HG03354 (cell line): Measurements from ENCODE around the gene SLC4A11.

Experiments
- ATAC-seq: cut with Tn5 transposase; IDR thresholded peaks from one replicate; pipeline ENCODE4 v1.9.1; 2021; ENCODE audit warnings: mild to moderate bottlenecking; ENCODE audit not compliant: unreplicated experiment, poor library complexity, severe bottlenecking

SLC4A11 gene

DNA sequence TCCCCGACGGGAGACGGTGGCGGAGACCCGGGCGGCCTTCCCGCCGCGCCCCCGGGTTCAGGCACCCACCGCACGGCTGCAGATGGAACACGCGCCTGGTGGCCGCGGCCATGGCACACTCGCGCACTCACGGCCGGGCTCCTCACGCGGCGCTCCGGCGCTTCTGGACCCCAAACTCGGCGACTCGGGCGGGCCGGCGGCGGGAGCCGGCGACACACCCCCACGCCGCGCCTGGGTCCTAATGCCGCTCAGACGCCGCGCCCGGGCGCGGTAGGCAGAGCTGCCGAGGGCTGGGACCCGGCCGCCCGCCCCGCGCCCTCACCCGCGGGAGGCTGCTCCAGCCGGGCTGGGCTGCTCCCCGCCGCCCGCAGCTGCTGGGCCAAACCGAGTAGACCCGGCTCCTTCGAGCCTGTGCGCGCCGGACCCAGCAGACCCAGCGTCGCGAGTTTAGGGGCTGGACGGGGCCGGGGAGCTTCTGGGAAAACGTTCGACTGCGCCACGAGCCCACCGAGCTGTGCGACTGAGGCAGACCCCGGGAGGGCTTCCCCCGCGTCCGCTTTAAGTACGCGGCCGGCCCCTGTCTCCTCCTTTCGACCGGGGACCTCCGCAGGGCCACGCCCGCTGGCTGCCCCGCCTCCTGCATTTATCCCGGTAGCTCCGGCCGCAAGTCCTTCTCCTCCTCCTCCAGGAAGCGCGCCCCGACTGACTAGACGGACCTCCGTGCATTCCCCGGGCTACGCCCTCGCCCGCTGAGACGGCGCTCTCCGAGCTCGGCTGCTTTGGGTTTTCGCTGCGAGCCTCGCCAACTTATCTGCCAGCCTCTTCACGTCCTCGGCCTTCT is at the start of gene SLC4A11:
Gene SLC4A11 (minus strand): TSS at position 165 of the 841 bp plus-strand sequence. CDS start 53 bp downstream, at position 112.
- ATAC-seq: peak; percentile 46

DNA sequence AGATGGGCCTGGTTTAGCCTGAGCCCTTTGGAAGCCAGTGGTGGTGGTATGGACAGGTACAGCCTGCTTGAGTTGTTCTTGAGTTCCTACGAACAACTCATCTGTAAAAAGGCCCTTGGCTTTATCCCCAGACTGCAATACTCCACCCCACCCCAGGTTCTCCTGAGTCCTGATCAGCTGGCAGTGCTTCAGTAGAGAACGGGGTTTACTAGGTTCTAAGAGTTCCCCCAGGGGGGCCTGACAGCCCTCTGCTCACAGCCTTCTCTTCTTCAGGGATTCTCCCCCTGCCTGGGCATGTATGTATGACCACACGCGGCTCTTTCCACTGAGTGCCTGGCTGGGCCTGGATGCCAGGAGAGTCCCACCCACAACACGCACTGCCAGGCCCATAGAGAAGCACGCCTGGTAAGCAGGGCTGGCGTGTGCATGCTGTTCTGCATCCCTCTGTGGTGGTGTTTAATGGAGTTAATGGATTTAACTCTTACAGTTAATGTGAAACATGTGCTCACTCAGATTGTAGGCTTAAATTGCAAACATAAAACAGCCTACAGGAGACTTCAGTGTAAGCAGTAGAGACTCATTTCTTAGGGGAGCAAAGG is 44.3 kb upstream of the SLC4A11 start:
- no peak for ATAC-seq

DNA sequence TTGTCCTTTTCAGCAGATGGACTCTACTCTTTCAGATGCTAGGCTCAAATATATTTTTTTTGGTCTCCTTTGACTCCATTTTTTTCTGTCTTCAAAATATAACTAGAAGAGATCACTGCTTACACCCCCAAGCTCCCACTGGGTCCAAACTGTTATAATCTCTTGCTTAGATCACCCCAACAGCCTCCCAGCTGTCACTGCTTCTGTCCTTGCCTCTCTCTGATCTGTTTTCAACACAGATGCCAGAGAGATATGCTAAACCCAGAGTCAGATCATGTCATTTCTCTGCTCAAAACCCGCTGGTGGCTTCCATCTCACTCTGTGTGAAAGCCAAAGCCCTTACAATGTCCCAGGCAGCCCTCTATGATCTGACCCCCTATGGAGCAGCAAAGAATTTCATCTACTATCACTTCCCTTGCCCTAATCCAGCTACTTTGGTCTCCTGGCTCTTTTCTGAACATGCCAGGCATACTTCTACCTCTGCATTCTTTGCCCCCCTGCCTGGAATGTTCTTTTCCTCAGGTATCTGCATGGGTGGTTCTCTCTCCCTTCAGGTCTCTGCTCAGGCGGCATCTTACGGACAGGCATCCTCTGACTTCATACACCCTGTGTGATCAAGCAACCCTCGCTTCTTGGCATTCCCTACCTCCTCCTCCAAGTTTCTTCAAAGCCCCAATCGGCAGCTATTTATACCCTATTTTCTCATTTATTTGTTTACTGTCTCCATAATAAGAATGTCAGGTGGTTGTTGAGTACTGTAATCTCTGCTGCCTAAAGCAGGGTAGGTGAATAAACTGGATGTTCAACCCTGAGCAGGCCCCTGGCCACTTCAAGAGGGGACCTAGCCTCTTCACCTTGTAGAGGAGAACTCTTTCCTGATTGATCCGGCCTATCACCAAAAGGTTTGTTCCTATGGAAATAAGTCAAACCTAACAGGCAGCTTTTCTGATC is 43.6 kb upstream of the SLC4A11 start:
- no peak for ATAC-seq

DNA sequence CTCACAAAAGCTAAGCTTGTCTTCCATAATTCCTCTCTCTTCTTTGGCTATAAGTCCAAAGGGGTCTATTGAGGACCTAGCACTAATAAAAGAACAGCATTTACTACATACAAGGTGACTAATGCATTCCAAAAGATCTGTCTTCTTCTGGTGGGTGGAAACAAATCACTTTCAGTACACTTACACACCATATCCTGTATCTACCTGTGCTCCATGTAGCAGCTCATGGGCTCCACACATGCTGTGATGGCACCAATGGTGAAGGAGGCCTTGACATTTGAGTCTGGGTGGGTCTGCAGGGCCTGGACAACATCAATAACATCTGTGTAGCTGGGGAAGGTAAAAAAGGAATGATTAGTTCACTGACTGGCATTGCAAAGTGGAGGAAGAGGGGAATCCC is 42.4 kb upstream of the SLC4A11 start:
- ATAC-seq: no peak

DNA sequence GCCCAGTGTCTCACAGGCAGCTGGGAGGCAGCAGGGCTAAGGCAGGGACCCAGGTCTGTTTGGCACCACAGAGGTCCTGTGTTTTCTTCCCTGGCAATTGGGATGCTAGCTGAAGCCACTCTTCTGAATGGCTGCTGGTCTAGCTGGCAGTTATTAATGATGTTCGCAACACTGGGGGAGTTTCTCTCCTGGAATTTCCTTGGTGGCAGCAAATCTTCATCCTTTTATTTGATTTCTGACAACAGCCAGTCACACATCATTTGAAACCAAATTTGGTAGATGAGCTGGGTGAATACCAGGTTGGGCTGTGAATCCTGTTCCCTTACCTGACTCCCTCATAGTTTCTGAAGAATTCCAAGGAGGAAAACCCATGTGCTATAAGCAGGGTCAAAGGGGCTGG is 40.8 kb upstream of the SLC4A11 start:
- no peak for ATAC-seq

DNA sequence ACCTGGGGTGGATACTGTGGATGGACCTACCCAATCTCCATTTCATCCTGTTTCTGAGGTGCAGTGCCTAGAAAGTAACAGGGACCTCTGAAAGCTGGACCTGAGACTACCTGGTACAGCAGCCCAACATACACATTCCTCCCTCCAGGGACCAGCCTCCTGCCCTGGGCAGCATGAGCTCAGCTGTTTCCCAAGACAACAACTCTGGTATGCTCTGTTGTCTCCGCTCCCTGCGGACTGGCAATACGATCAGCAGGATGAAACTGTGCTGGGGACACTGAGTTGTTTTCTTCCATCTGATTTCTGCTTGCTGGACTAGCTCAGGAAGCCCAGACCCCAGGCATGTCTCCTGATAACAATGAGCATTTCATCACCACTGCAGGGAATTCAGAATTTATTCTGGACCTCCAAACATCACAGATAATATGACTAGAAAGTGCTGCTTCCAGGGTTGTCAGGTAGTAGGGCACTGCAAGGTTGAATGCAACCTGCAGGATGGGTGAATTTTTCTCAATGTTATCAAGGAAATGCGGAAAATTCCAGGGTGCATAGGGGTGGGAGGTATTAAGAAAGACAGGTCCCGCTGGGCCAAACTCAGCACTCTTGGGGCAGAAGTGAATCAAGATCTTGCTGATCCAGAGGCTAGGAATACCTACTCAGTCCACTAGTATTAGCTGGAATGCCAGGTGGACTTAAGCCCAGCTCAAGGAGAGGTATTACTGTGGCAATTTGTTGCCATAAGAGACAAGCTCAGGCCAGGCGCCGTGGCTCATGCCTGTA is 38.9 kb upstream of the SLC4A11 start:
- no peak for ATAC-seq

DNA sequence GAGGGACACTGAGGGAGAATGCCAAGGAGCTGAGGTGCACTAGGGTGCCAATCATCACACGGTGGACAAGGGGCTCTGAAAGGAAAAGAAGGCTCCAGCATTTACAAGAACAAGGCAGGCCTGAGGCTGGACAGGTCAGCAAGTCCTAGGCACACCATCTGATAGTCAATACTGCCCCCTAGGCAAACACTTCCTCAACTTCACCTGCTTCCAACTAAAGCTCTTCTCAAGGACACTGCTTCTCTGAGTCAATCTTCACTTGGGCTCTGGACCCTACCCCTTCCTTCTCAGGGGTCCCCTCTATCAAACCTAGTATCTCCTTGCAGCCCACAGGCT is 37.7 kb upstream of the SLC4A11 start:
- ATAC-seq: no peak

DNA sequence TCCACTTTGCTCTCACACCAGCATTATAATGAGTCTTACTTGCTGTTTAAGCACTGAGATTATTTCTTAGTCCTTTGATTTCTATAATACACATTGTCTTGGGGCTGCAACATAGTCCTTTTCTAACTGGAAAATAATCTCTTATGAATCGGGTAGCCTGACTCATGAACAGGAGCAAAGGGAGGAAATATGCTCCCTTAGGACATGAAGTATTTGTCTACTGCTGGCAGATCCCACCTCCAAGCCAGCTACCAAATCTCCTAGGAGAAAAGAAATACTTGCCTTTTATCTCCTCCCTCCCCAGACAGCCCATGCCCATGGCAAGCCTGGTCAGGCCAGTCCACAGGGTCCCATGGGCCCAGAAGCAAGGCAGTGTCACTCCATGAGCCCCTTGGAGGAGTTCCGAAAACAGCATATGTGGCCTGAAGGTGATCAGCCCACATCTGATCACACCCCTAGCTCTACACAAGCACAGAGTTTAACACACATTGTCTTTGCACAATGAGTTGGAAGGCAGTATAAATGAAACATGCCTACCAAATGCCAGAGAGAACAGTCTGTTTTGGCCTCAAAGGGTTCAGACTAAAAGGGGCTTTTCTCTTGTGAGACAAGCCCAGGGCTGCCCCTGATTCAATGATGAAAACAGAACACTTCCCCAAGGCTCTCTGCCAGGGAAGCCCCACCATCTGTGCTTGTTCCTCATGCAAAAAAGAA is 37.1 kb upstream of the SLC4A11 start:
- ATAC-seq: no peak

DNA sequence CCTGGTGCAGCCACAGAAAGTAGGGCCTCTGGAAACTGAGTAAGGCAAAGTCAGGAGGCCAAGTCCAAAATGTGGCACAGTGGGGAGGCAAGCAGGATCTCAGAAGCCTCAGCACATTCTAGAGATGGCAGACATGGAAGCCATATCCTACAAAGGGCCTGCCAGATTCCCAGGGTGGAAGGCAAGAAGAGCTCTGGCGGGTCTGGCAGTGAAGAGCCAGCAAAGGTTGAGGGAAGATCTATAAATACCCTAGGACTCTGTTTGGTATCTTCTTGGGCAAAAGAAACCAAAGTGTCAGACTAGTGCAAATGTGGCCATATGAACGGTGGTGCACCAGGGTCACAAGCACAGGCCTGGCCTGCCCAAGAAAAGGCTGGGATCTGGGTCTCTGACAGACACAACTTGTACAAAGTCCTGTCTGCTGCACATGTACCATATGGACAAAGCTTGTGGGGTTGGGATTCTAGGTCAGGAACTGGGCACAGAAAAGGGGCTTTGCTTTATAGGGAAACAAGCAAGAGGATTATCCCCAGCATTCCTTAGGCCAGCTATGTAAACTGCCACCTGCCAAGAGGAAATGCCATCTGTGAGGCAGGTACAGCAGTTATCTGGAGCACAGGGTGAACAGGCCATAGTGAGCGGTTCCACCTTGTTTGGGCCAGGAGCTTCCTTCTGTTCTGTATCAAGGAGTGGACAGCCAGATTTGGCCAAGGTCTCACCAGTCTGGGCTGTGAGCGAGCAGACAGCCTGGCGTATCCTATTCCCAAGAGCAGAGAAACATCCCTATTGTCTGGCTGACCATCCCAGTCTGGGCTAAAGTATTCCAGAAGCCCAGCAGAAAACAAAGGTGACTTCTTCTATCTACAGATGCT is 36.3 kb upstream of the SLC4A11 start:
- ATAC-seq: no peak

DNA sequence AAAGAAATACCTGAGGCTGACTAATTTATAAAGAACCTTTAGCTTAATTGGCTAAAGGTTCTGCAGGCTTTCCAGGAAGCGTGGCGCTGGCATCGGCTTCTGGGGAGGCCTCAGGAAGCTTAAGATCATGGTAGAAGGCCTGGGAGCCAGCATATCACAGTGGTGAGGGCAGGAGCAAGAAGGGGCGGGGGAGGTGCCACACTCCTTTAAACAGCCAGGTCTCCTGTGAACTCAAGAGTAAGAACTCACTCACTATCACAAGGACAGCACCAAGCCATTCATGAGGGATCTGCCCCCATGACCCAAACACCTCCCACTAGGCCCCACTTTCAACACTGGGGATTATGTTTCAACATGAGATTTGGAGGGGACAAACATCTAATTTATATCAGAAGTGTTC is 34.4 kb upstream of the SLC4A11 start:
- no peak for ATAC-seq

DNA sequence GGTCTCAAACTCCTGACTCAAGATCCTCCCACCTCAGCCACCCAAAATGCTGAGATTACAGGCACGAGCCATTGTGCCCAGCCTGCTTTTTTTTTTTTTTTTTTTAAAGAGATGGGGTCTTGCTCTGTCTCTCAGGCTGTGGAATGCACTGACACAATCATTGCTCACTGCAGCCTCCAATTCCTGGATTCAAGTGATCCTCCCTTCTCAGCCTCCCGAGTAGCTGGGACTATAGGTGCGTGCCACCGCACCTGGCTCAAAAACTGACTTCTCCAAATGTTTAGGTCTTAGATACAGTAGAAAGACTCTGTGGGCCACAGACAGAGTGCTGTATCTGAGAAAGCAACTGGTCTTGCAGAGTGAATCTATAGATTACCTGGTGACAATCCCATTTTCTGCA is 31.1 kb upstream of the SLC4A11 start:
- ATAC-seq: no peak

DNA sequence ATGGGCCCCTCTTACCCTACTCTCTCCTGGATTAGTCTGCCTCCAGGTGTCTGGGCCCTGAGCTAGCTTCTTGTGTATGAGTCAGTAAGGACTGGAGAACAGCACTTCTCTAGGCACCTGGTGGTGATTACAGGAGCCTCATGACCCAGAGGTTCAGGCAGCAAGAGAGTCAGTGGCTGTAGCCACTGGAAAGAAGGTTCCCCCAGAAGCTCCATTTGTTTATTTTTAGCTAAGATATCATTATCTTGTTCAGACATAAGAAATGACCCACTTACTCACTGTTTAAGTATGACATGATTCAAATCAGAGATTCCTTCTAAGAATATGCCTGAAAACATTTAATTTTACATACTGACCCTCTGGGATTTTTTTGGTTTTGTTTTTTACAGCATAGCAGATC is 23.6 kb upstream of the SLC4A11 start:
- no peak for ATAC-seq

DNA sequence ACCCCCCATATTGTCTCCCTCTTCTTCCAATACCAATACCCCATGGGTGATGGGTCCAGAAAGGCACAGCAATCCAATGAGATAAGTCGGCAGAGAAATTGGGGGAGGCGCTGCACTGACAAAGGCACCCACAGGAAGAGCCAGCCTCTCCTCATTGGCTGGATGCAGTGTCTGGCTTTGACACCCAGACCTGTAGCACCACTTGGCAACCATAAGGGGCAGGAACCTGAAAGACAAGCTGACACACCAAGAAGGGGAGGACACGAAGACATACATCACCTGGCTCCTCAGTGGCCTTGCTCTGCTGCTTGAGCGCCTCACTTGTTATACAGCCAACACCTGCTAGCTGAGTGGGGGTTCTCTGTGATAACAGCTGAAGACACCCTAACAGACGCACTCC is 19.4 kb upstream of the SLC4A11 start:
- ATAC-seq: no peak

DNA sequence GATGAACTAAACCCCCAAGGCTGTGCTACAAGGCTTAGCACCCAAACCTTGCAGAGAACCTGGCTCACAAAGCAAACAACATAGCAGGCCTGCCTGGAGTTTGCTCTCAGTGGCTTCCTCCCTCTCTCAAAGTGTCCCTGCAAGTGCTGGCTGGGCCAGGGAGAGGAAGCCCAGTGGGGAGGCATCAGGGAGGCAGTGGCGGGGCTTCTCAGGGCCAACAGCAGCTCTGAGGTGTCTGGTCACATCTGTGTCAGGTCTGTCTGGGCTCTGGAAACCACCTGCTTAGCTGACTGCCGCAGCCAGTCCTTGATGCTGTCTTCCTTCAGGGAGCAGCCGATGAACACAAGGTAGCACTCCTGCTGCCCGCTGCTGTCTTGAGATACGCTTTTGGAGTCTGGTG is 16.7 kb upstream of the SLC4A11 start:
- no peak for ATAC-seq

DNA sequence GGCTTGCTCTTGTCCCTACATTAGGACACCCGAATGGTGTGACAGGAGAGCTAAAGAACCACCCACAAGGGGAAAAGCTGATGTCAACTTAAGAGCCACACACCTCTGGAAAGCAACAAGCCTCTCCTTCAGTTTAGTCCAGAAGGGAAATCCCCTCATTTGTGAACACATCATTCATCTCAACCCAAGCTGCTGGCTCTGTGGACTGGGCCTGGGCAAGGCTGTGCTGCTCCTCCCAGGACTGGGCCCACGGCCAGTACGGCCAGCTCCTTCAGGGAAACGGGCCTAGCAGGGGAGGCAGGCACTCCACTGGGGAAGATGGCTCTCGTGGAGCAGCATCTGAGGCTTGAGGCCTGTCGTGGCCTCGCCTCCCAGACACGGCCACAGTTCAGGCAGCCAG is 12.8 kb upstream of the SLC4A11 start:
- ATAC-seq: no peak

DNA sequence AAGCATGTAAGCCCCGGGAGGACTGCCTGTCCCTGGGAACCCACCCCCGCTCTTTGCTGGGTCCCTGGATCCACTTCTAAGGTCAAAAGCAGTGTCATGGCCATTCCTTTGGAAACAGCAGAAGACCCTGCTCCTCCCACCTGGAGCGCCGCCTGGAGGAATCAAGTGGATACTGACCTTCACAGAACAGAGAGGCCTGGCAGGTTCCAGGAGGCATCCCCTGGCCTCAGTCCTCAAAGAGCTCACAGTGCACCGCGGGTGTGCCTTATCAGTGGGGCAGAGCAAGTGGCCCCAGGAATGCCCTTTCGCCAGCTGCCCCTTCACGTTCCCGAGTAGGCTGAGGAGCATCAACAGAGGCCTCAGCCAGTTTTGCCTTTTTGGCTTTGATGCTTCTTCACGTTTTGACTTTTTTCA is 11.1 kb upstream of the SLC4A11 start:
- no peak for ATAC-seq

DNA sequence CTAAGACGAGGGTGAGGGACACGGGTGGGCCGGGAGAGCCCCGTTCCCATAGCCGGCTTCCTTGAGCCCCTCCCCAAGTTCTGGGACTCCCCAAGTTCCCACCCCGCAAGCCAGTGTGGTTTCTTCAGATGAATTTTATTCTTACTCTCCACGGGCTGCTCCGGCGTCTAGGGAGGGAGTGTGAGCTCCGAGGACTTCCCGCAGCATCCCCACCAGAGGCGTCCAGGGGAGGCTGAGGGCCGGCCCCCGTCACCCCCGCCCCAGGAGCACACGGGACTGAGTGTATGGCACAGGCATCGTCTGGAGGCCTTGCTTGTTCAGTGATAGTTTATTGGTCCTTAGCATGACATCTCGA is 10.0 kb upstream of the SLC4A11 start:
- no peak for ATAC-seq
